ENCODE results near the gene FEM1A. TPM values are rescaled to one million over a fixed set of nuclear protein-coding genes. Genes with fewer than 3 reads are reported as not detected.

FEM1A gene
- total and polyA plus RNA-seq, 9 of the 15 experiments (the other 6 are each of a cell fraction or from before 2014, with no cell fraction given), result 0.08 to 19.0 (median 6.8) TPM

DNA sequence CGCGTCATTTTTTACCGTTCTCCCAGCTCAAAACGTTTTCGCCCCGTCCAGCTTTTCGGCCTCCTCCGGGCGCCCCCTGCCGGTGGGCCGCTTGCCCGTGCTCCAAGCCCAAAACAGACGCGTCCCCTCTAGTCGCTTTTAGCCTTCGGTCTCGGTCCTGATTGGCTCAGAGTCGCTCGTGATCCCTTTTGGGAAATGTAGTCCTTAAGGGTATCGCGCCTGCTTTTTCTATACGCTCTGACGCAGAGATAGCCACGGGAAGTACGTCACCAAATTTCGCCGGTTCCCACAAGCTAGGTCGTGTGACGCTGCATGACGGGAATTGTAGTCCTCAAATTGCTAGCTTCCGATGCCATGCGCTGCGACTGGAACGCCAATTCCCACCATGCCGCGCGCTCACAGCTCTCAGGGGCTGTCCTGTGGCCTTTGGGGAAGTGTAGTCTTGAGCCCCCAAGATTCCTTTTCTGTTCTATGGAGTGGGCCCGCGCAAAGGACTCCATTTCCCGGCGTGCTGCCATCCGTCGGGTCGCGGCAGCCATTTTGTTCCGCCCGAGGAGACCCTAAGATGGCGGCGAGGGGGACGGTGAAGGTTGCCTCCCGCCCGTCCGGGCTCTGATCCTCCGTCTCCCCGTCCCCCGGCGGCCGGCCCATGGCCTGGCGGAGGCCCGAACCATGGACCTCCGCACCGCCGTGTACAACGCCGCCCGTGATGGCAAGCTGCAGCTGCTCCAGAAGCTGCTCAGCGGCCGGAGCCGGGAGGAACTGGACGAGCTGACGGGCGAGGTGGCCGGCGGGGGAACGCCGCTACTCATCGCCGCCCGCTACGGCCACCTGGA lies at the start of gene FEM1A (continued):
- 0 out of 2 replicates have a peak, but pooled peaks have one; percentile 40 for TF ChIP-seq JUN (IDR thresholded peaks at IDR 0.05; ENCODE audit: borderline replicate concordance, low read depth, low read length)
- TF ChIP-seq JUN (CRISPR knock-in tag; IDR thresholded peaks at IDR 0.05; ENCODE audit: borderline replicate concordance), result no peak
- peak; percentile 96 for TF ChIP-seq ZNF583 (CRISPR knock-in tag; IDR thresholded peaks at IDR 0.05)
- TF ChIP-seq ZNF274 (IDR thresholded peaks at IDR 0.05; ENCODE audit: borderline replicate concordance, low read depth, low read length), result no peak
- TF ChIP-seq, protein P1, sequence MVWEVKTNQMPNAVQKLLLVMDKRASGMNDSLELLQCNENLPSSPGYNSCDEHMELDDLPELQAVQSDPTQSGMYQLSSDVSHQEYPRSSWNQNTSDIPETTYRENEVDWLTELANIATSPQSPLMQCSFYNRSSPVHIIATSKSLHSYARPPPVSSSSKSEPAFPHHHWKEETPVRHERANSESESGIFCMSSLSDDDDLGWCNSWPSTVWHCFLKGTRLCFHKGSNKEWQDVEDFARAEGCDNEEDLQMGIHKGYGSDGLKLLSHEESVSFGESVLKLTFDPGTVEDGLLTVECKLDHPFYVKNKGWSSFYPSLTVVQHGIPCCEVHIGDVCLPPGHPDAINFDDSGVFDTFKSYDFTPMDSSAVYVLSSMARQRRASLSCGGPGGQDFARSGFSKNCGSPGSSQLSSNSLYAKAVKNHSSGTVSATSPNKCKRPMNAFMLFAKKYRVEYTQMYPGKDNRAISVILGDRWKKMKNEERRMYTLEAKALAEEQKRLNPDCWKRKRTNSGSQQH (CRISPR knock-in tag; IDR thresholded peaks at IDR 0.05), result no peak
- peak; percentile 52; the same call in 1 of the 2 replicates for TF ChIP-seq KLF16 (IDR thresholded peaks at IDR 0.05)
- no peak for TF ChIP-seq DPF2 (IDR thresholded peaks at IDR 0.05)
- peak; percentile 81 for TF ChIP-seq L3MBTL2 (IDR thresholded peaks at IDR 0.05)
- no peak for TF ChIP-seq FOXM1 (IDR thresholded peaks at IDR 0.05; ENCODE audit: low read depth)
- no peak; the same call in none of the 2 replicates for TF ChIP-seq FOXM1 (CRISPR knock-in tag; IDR thresholded peaks at IDR 0.05; ENCODE audit: low read depth)
- peak; percentile 99 for TF ChIP-seq ZNF766 (CRISPR knock-in tag; conservative IDR thresholded peaks at IDR 0.05)
- TF ChIP-seq CSDE1 (IDR thresholded peaks at IDR 0.05), result peak; percentile 88 to 94
- TF ChIP-seq RHOXF2B (CRISPR knock-in tag; conservative IDR thresholded peaks at IDR 0.05), result no peak
- TF ChIP-seq ZNF778 (CRISPR knock-in tag; IDR thresholded peaks at IDR 0.05), result no peak
- TF ChIP-seq RAD51 (IDR thresholded peaks at IDR 0.05; ENCODE audit: borderline replicate concordance, low read depth), result peak; percentile 56; the same call in 1 of the 2 replicates
- TF ChIP-seq COPS2 (conservative IDR thresholded peaks at IDR 0.05), result no peak
- TF ChIP-seq, protein P2, sequence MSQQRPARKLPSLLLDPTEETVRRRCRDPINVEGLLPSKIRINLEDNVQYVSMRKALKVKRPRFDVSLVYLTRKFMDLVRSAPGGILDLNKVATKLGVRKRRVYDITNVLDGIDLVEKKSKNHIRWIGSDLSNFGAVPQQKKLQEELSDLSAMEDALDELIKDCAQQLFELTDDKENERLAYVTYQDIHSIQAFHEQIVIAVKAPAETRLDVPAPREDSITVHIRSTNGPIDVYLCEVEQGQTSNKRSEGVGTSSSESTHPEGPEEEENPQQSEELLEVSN (IDR thresholded peaks at IDR 0.05; ENCODE audit: borderline replicate concordance in 1 of 2, extremely low read depth in 1 of 2, insufficient read depth in 1 of 2, insufficient read length in 1 of 2, low read depth in 1 of 2, low read length in 1 of 2, poor library complexity in 1 of 2, severe bottlenecking in 1 of 2), result peak; percentile 23 to 36
- no peak for TF ChIP-seq NCOR1 (IDR thresholded peaks at IDR 0.05)
- TF ChIP-seq PML (IDR thresholded peaks at IDR 0.05; ENCODE audit: low read length), result 0 out of 2 replicates have a peak, but pooled peaks have one; percentile 31
- peak; percentile 37; the same call in 1 of the 2 replicates for TF ChIP-seq TARDBP (IDR thresholded peaks at IDR 0.05)
- TF ChIP-seq, protein P3, sequence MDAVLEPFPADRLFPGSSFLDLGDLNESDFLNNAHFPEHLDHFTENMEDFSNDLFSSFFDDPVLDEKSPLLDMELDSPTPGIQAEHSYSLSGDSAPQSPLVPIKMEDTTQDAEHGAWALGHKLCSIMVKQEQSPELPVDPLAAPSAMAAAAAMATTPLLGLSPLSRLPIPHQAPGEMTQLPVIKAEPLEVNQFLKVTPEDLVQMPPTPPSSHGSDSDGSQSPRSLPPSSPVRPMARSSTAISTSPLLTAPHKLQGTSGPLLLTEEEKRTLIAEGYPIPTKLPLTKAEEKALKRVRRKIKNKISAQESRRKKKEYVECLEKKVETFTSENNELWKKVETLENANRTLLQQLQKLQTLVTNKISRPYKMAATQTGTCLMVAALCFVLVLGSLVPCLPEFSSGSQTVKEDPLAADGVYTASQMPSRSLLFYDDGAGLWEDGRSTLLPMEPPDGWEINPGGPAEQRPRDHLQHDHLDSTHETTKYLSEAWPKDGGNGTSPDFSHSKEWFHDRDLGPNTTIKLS (IDR thresholded peaks at IDR 0.05; ENCODE audit: borderline replicate concordance, low read depth), result peak; percentile 99
- TF ChIP-seq ZNF589 (CRISPR knock-in tag; IDR thresholded peaks at IDR 0.05; ENCODE audit: low read depth), result peak; percentile 98
- TF ChIP-seq DACH1 (IDR thresholded peaks at IDR 0.05; ENCODE audit: partially characterized antibody), result no peak
- TF ChIP-seq ZNF584 (CRISPR knock-in tag; IDR thresholded peaks at IDR 0.05; ENCODE audit: low read depth), result peak; percentile 99
- TF ChIP-seq ZNF124 (CRISPR knock-in tag; IDR thresholded peaks at IDR 0.05), result no peak
